CD4-positive, alpha-beta T cell (primary cell): ENCODE results near the gene ALDH8A1. TPM values are rescaled to one million over a fixed set of nuclear protein-coding genes. Genes with fewer than 3 reads are reported as not detected.

Experiments used
- ATAC-seq: fragments of 200-7000 bp; cut with Tn5 transposase; one replicate; pipeline ENCODE4 v1.10.0; 2022; ENCODE audit warnings: mild to moderate bottlenecking; ENCODE audit not compliant: poor library complexity
- CTCF ChIA-PET: fragments of 350-600 bp; sonication (Branson Sonifier 250); formaldehyde crosslinking; loops from one replicate; lab custom pipeline; 2021; ENCODE audit warnings: antibody characterized with exemption, inconsistent platforms; lab: Charles Lee
- POLR2A ChIA-PET: fragments of 350-600 bp; sonication (Branson Sonifier 250); formaldehyde crosslinking; loops from one replicate; lab custom pipeline; 2021; ENCODE audit warnings: antibody characterized with exemption, inconsistent platforms; lab: Charles Lee
- DNase-seq, 14 experiments: peaks; one replicate each; pipeline ENCODE4 v3.0.0-alpha.2; 2013 to 2020; ENCODE audit warnings: mixed read lengths in 2 of 14
- H3K27ac ChIP-seq, 2 donors: one replicate each; pipeline versions ENCODE4 v1.5.1 to v1.7.0; 2013; ENCODE audit warnings: low read length in 2 of 2, low read depth in 1 of 2, mild to moderate bottlenecking in 1 of 2
- H3K27me3 ChIP-seq, 2 experiments: 1 replicate in 1 of 2; 2 replicates in 1 of 2; pipeline versions ENCODE4 v1.6.1 to v1.7.0; 2013; ENCODE audit warnings: low read length in 2 of 2, control low read depth in 1 of 2, mild to moderate bottlenecking in 1 of 2, moderate library complexity in 1 of 2; ENCODE audit not compliant: insufficient read depth in 2 of 2, control insufficient read depth in 1 of 2
- H3K36me3 ChIP-seq: one replicate; pipeline ENCODE4 v1.6.1; 2013; ENCODE audit warnings: low read length, control low read depth; ENCODE audit not compliant: insufficient read depth
- H3K4me1 ChIP-seq: one replicate; pipeline ENCODE4 v1.6.1; 2013; ENCODE audit warnings: low read length, control low read depth; ENCODE audit not compliant: insufficient read depth
- H3K4me3 ChIP-seq: one replicate; pipeline ENCODE4 v1.5.1; 2013; ENCODE audit warnings: mild to moderate bottlenecking, low read length, moderate library complexity
- H3K9me3 ChIP-seq, 2 experiments: 1 replicate in 1 of 2; 2 replicates in 1 of 2; pipeline versions ENCODE4 v1.6.1 to v1.7.0; 2013; ENCODE audit warnings: low read length in 2 of 2, mild to moderate bottlenecking in 2 of 2, control low read depth in 1 of 2, moderate library complexity in 1 of 2; ENCODE audit not compliant: control insufficient read depth in 1 of 2, insufficient read depth in 1 of 2
- H3K27ac Mint-ChIP-seq: one replicate; pipeline ENCODE4 v1.8.0; 2020; ENCODE audit warnings: mixed read lengths
- H3K27me3 Mint-ChIP-seq: one replicate; pipeline ENCODE4 v1.8.0; 2021; ENCODE audit warnings: mixed read lengths
- H3K36me3 Mint-ChIP-seq: one replicate; pipeline ENCODE4 v1.8.0; 2021; ENCODE audit warnings: low read depth, mixed read lengths
- H3K4me1 Mint-ChIP-seq: one replicate; pipeline ENCODE4 v1.8.0; 2021; ENCODE audit warnings: low read depth, mixed read lengths
- H3K4me3 Mint-ChIP-seq: one replicate; pipeline ENCODE4 v1.8.0; 2020; ENCODE audit warnings: mild to moderate bottlenecking, mixed read lengths
- H3K9me3 Mint-ChIP-seq: one replicate; pipeline ENCODE4 v1.8.0; 2020; ENCODE audit warnings: mixed read lengths
- CTCF ChIP-seq: fragments of 200-600 bp; IDR thresholded peaks from one replicate; pipeline ENCODE4 v1.8.0; 2022; ENCODE audit warnings: antibody characterized with exemption, mild to moderate bottlenecking
- intact Hi-C, 2 experiments: fragments of 100-400 bp; cut with DNase I in 1 of 2; cut with micrococcal nuclease in 1 of 2; formaldehyde crosslinking; loops; one replicate each; pipeline versions ENCODE4 v1.15.1 to v1.9.0; 2023 to 2025; cut with DNase I, micrococcal nuclease
- total RNA-seq, 174 experiments: library from RNA in 2 of 174; stranded (reverse) in 2 of 174; gene quantifications; one replicate each; pipeline ENCODE4 v1.2.3 and lab custom pipeline; 2021 to 2026

ALDH8A1 gene
- total RNA-seq, 2 experiments from 2014 or later = 1.4 to 1.6 TPM

- no peak overlapping the region for H3K4me3 ChIP-seq
- intact Hi-C loops = no loop called here
- Mint-ChIP-seq H3K9me3 (no peaks in the 10 kb centered on the region), H3K27ac (no peak overlapping the region), H3K4me1 (no peaks in the 10 kb centered on the region), H3K4me3 (no peak overlapping the region), H3K36me3 (no peaks in the 10 kb centered on the region), H3K27me3 (no peaks in the 10 kb centered on the region)
- POLR2A ChIA-PET = no interaction called here
- H3K9me3 ChIP-seq = peaks cover 0 to 1% of the 10 kb centered on the region in 2 experiments
- ATAC-seq (no peak), DNase-seq (no peak)
- CTCF ChIA-PET = no interaction called here
- H3K27ac ChIP-seq = no peak overlapping the region
- no peaks in the 10 kb centered on the region for H3K4me1 ChIP-seq
- no peaks in the 10 kb centered on the region for H3K36me3 ChIP-seq
- TF ChIP-seq CTCF = no peak
- H3K27me3 ChIP-seq = no peaks in the 10 kb centered on the region
Observed at GRCh38 chr6:134951494-134952263, 1.8 kb upstream of the ALDH8A1 start.

- intact Hi-C loops = no loop called here
- Mint-ChIP-seq H3K4me1 (no peaks in the 10 kb centered on the region), H3K27ac (no peak overlapping the region), H3K9me3 (no peaks in the 10 kb centered on the region), H3K4me3 (no peak overlapping the region), H3K27me3 (no peaks in the 10 kb centered on the region), H3K36me3 (no peaks in the 10 kb centered on the region)
- POLR2A ChIA-PET = no interaction called here
- H3K36me3 ChIP-seq = no peaks in the 10 kb centered on the region
- peaks cover 0 to 4% of the 10 kb centered on the region in 2 experiments for H3K9me3 ChIP-seq
- no peaks in the 10 kb centered on the region for H3K27me3 ChIP-seq
- DNase-seq (no peak), ATAC-seq (no peak)
- no peak for TF ChIP-seq CTCF
- no peaks in the 10 kb centered on the region for H3K4me1 ChIP-seq
- no peak overlapping the region for H3K27ac ChIP-seq
- H3K4me3 ChIP-seq = no peak overlapping the region
- CTCF ChIA-PET = no interaction called here
Observed at GRCh38 chr6:134950482-134950881, 581 bp upstream of the ALDH8A1 start.

- Histone ChIP-seq H3K9me3 (peaks cover 0 to 4% of the 10 kb centered on the region in 2 experiments), H3K27ac (no peak overlapping the region), H3K4me1 (no peaks in the 10 kb centered on the region), H3K36me3 (no peaks in the 10 kb centered on the region), H3K27me3 (no peaks in the 10 kb centered on the region), H3K4me3 (no peak overlapping the region)
- Mint-ChIP-seq H3K4me1 (no peaks in the 10 kb centered on the region), H3K4me3 (no peak overlapping the region), H3K27me3 (no peaks in the 10 kb centered on the region), H3K27ac (no peak overlapping the region), H3K9me3 (no peaks in the 10 kb centered on the region), H3K36me3 (no peaks in the 10 kb centered on the region)
- intact Hi-C loops = no loop called here
- no peak for ATAC-seq
- DNase-seq = no peak
- no peak for TF ChIP-seq CTCF
- ChIA-PET POLR2A (no interaction called here), CTCF (no interaction called here)
Observed at GRCh38 chr6:134948691-134949090, 1.2 kb downstream of the ALDH8A1 start.
